Kidney epithelial cell (primary cell): ENCODE data around the gene RBM19. TPM values are rescaled to one million over a fixed set of nuclear protein-coding genes. Genes with fewer than 3 reads are reported as not detected.
A peak's percentile ranks its signal among the peaks of the same experiment; 100 is the strongest.

Experiments used
- DNase-seq: peaks from one replicate; pipeline ENCODE4 v3.0.0-alpha.2; 2010; ENCODE audit warnings: low read depth
- H3K27me3 ChIP-seq: 2 replicates; pipeline ENCODE4 v1.6.0; 2011; ENCODE audit warnings: low read length; ENCODE audit not compliant: control insufficient read depth, insufficient read depth
- H3K36me3 ChIP-seq: 2 replicates; pipeline ENCODE4 v1.5.1; 2011; ENCODE audit warnings: low read length; ENCODE audit not compliant: control insufficient read depth, insufficient read depth
- H3K4me3 ChIP-seq: 2 replicates; pipeline ENCODE4 v1.5.1; 2011; ENCODE audit warnings: low read depth, mild to moderate bottlenecking, control low read depth, low read length
- total RNA-seq: library from RNA; depleted of rRNA; stranded (reverse); fragments of >200 nt; gene quantifications from 2 replicates; pipeline ENCODE4 v1.2.3, GENCODE V29; 2015
- TF ChIP-seq, protein P1 (sequence below): IDR thresholded peaks from 2 replicates; pipeline ENCODE4 v1.5.1; 2011; ENCODE audit warnings: mild to moderate bottlenecking, moderate library complexity, low read length, control low read depth, inconsistent platforms; ENCODE audit not compliant: insufficient read depth, poor library complexity, severe bottlenecking

RBM19 gene
- total RNA-seq, 1 donor from 2014 or later: 30.9 TPM

DNA sequence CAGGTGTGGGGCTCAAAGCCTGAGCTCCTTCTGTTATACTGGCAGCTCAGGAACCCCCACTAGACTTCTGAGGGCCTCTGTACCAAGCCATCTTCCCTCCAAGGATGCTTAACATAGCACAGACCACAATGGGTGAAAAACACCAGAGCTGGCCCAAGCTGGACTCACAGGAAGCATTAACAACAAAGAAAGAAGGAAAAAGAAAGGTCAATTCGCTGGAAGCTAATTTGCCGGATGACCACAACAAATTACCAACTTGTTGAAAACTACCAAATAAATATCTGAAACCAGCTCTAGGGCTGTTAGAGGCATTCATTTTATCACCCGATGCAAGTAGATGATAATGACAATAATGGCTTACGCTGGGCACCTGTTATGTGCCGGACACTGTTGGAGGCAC, 48.7 kb downstream of the RBM19 start:
- no peak overlapping the region for H3K4me3 ChIP-seq
- no peaks in the 10 kb centered on the region for H3K36me3 ChIP-seq
- H3K27me3 ChIP-seq: no peaks in the 10 kb centered on the region
- TF ChIP-seq, protein P1, sequence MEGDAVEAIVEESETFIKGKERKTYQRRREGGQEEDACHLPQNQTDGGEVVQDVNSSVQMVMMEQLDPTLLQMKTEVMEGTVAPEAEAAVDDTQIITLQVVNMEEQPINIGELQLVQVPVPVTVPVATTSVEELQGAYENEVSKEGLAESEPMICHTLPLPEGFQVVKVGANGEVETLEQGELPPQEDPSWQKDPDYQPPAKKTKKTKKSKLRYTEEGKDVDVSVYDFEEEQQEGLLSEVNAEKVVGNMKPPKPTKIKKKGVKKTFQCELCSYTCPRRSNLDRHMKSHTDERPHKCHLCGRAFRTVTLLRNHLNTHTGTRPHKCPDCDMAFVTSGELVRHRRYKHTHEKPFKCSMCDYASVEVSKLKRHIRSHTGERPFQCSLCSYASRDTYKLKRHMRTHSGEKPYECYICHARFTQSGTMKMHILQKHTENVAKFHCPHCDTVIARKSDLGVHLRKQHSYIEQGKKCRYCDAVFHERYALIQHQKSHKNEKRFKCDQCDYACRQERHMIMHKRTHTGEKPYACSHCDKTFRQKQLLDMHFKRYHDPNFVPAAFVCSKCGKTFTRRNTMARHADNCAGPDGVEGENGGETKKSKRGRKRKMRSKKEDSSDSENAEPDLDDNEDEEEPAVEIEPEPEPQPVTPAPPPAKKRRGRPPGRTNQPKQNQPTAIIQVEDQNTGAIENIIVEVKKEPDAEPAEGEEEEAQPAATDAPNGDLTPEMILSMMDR: no peak
- no peak for DNase-seq

DNA sequence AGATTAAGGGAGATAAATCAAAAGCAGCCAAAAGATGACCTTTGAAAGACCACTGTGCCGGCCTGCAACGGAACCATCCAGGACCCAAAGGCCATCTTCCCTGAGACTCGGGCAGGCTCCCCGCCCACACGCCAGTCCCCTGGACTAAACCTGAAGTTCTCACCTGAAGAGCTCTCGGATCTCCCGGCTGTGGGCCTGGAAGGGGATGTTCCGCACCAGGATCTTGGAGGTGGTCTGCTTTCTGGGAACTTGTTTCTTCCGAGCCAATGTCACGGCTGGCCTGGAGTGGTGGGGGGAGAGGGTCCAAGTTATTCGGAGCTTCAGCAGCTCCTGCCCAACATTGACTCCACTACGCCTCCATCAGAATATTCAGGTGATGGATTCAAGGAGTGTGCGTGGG, 51.3 kb downstream of the RBM19 start:
- Histone ChIP-seq H3K4me3 (no peak overlapping the region), H3K27me3 (no peaks in the 10 kb centered on the region), H3K36me3 (no peaks in the 10 kb centered on the region)
- TF ChIP-seq, protein P1: no peak
- no peak for DNase-seq

DNA sequence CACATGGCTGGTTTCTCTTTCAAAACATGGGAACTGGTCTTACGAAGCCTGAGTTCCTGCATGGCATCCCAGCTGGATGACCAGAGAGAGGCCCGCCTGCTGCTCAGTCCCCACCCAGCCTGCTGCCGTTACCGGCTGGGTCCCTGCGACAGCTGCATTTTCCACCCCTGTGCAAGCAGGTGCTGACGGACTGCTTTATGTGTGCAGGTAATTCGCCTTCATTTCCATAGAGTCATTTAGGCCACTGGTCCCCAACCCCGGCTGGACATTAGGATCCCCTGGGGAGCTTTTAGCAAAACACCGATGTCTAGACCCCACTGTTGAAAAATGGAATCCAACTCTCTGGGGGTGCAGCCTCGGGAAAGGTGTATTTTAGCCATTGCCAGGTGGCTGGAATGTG, 51.9 kb downstream of the RBM19 start:
- Histone ChIP-seq H3K27me3 (no peaks in the 10 kb centered on the region), H3K4me3 (no peak overlapping the region), H3K36me3 (no peaks in the 10 kb centered on the region)
- TF ChIP-seq, protein P1: no peak
- no peak for DNase-seq

DNA sequence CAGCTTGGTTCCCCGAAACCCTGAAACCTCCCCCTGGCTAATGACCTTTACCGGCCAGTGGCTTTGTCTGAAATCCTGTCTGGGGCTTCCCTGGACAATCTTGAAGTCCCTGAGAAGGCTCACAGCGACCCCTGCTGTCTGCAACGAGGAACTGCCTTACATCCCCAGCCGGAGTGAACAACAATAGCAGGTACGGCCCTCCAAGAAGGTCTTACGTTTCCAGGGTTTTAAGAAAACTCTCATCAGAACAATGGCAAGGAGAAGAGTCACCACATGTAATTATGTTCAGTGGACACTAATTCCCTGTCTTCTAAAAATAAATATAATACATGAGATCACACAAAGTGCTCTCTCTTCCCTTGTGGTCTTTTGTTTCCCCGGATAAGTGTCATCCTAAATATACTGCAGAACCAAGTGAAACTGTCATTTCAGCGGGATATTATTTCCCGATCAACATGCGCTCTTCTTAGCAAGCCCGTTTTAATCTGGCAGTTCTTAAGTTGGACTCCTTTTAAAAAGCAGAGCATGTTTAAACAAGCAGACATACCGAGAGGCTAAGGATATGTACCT, 53.3 kb downstream of the RBM19 start:
- TF ChIP-seq, protein P1: peak; percentile 94
- Histone ChIP-seq H3K4me3 (no peak overlapping the region), H3K36me3 (no peaks in the 10 kb centered on the region), H3K27me3 (no peaks in the 10 kb centered on the region)
- no peak for DNase-seq

DNA sequence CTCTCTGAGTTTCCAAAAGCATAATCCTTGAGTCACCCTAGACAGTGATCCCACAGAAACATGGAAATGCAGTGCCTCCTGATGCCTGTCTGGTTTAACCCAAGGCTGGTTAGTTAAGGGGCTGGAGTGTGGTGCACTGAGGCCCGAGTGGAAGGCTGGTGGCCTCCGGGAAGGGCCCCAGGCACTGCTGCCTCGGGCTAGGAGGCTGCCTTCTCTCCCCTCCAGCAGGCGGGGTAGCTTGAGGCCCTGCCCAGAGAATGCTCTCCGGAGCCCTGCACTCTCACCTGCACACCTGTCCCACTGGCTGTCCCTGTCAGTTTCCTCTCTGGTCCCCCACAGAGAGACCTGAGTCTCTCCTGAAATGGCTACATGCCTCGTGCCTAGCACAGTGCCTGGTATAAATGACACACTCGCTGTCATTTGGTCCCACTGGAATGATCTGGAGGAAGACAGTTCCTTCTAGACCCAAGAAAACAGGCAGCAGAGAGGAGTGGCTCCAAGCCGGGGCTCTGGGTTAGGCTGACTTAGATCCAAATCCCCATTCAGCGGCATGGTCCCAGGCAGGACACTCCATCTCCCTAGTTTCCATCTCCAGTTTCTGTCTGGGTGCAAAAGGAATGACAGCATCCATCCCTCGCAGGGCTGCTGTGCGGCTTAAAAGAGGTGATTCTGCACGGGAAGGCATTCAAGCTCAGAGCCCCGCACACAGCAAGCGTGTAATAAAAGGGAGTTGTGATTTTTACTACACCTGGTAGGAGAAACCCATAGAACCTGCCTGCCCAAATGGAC, 54.0 kb downstream of the RBM19 start:
- H3K27me3 ChIP-seq: no peaks in the 10 kb centered on the region
- TF ChIP-seq, protein P1: no peak
- DNase-seq: no peak
- H3K4me3 ChIP-seq: no peak overlapping the region
- H3K36me3 ChIP-seq: no peaks in the 10 kb centered on the region

DNA sequence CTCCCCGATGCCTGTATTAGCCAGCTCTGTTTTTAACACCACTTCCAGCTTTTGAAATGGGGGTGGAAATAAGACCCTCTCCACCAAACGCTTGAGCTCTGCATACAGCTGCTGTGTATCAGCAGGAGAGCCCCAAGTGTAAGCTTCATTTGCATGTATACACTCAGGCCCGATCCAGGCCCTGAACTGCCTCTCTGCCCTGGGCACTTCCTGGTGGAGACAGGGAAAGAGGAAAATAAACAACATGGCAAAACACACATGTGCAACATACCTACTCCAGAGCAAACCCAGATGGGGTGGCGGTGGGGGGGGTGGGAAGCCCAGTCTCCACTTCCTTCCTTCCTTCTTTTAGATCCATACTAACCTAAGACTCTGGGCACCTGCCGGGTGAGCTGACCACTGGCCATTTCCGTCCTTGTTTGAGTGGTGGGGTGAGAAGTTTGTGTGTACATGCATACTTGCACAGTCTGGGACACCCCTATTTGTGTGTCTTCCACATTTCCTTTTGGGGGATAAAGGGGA, 55.3 kb downstream of the RBM19 start:
- TF ChIP-seq, protein P1: no peak
- H3K27me3 ChIP-seq: no peaks in the 10 kb centered on the region
- no peaks in the 10 kb centered on the region for H3K36me3 ChIP-seq
- no peak for DNase-seq
- H3K4me3 ChIP-seq: no peak overlapping the region
